Activated CD8-positive, alpha-beta memory T cell treated with anti-CD3 and anti-CD28 coated beads, Interleukin-2, amount 10 ng/mL, durations not matched to agents 7 days and 5 days (primary cell): ENCODE results near the gene TTBK2. TPM values are rescaled to one million over a fixed set of nuclear protein-coding genes. Genes with fewer than 3 reads are reported as not detected.
A peak's percentile ranks its signal among the peaks of the same experiment; 100 is the strongest.
"Not testable (repeated sequence)": the region's sequence is repeated elsewhere in the genome, so short reads cannot be mapped to it uniquely, and the experiment has no call there.

Experiments used
- ATAC-seq: fragments of 150-1000 bp; cut with Tn5 transposase; one replicate; pipeline ENCODE4 v1.10.0; 2021; ENCODE audit warnings: moderate library complexity
- CTCF ChIA-PET: fragments of 350-600 bp; sonication (Branson Sonifier 250); formaldehyde crosslinking; loops from one replicate; lab custom pipeline; 2021; ENCODE audit warnings: antibody characterized with exemption; lab: Charles Lee
- DNase-seq: peaks from one replicate; pipeline ENCODE4 v3.0.0-alpha.2; 2020
- H3K27ac Mint-ChIP-seq: one replicate; pipeline ENCODE4 v1.8.0; 2021; ENCODE audit warnings: mild to moderate bottlenecking, mixed read lengths
- H3K27me3 Mint-ChIP-seq: one replicate; pipeline ENCODE4 v1.8.0; 2021; ENCODE audit warnings: mixed read lengths
- H3K36me3 Mint-ChIP-seq: one replicate; pipeline ENCODE4 v1.8.0; 2021; ENCODE audit warnings: mild to moderate bottlenecking, mixed read lengths
- H3K4me1 Mint-ChIP-seq: one replicate; pipeline ENCODE4 v1.8.0; 2021; ENCODE audit warnings: mixed read lengths
- H3K4me3 Mint-ChIP-seq: one replicate; pipeline ENCODE4 v1.8.0; 2021; ENCODE audit warnings: mild to moderate bottlenecking, moderate library complexity, mixed read lengths
- H3K9me3 Mint-ChIP-seq: one replicate; pipeline ENCODE4 v1.8.0; 2022; ENCODE audit warnings: low read depth, mixed read lengths
- total RNA-seq, 2 experiments: library from RNA; stranded (reverse); gene quantifications; one replicate each; pipeline ENCODE4 v1.2.3, GENCODE V29; 2021

TTBK2 gene
- 10 to 100 TPM; 12.9 to 20.0 TPM for total RNA-seq

DNA sequence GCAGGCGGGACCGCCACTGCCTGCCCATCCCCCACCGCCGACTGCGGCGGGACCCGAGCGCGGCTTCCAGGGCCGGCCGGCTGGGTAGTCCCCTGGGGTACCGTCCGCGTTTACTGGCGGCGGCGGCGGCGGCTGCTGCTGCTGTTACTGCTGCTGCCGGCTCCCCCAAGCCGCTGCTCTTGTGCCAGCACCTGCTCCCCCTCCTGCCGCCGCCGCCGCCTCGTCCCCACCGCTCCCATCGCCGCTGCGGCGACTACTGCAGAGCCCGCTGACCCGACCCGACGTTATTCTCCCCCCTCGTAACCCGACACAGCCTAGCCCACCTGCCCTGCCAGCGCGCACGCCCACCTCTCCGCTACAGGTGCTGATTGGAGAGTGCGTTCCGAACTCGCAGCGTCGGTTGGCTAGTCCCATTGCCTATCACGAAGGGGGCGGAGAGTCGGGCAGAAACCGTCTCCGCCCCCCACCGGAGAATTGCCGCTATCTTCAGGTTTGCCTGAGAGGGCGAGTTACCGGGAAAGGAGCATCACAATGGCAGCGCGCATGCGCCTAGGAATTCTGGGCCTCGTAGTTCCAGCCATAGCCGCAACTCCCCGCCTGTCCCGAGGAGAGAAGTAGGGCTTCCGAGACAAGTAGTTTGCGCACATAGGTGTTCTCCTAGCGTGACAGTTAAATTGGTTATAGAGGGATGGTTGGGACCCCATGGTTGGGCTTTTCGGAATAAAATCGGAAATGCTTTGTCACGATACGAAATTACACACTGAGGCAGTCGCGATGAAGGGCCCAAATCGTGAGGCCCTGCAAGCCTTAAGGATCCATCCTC is at the start of gene TTBK2:
Gene TTBK2, minus strand, starts transcription at position 260 of the 823 bp plus-strand sequence. CDS start 42,161 bp downstream, outside the sequence.
- DNase-seq (peak; percentile 98), ATAC-seq (peak; percentile 97)
- H3K4me1 Mint-ChIP-seq: peaks cover 38% of the 10 kb centered on the region
- H3K27ac Mint-ChIP-seq: peak within 1 kb of the TSS; percentile 89
- H3K4me3 Mint-ChIP-seq: peak within 1 kb of the TSS; percentile 95
- H3K27me3 Mint-ChIP-seq: no peaks in the 10 kb centered on the region
- H3K9me3 Mint-ChIP-seq: no peaks in the 10 kb centered on the region
- CTCF ChIA-PET: interaction anchor here (1.2 to 1.9 kb wide), 2 partner anchors 217 to 313 kb away, joined by 4 to 12 read pairs; no protein-coding TSS in a partner anchor
- H3K36me3 Mint-ChIP-seq: peaks cover 3% of the 10 kb centered on the region

DNA sequence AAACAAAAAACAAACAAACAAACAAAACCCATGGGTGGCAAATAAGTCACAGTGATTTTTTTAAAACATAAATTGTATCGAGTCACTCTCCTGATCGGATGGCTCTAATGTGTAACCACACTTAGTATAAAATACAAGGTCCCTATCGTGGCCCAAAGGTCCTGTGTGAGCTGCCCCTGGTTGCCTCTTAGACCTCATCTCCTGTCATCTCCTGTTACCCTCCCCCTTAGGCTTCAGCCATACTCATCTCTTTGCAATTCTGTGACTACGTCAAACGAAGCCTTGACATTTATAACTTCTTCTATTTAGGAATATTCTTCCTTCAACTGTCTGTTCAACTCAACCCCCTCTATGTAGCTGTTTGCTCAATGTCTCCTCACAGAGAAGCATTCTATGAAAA is 43.9 kb upstream of the TTBK2 start:
- Mint-ChIP-seq H3K4me1 (no peaks in the 10 kb centered on the region), H3K9me3 (no peaks in the 10 kb centered on the region), H3K4me3 (no peak overlapping the region), H3K36me3 (peaks cover 38% of the 10 kb centered on the region), H3K27me3 (no peaks in the 10 kb centered on the region), H3K27ac (no peak overlapping the region)
- ATAC-seq (no peak), DNase-seq (no peak)
- CTCF ChIA-PET: no interaction called here

DNA sequence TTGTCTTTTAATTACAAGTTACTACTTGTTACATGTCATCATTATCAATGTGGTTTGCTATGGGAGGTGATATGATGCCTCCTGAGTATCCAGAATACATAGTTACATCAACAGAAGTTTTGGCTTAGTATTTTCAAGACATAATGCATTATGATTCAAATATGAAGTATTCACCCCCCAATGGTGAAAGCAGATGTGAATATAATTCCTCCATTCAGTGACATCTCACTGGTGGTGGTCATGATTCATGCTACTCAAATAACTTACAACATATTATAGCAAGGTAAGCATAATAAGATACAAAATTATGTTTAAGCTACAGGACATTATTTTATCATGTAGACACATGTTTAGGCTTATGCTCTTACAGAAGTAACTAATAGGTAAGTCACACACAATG is 34.9 kb upstream of the TTBK2 start:
- H3K9me3 Mint-ChIP-seq: no peaks in the 10 kb centered on the region
- ATAC-seq: no peak
- H3K4me3 Mint-ChIP-seq: no peak overlapping the region
- H3K27ac Mint-ChIP-seq: no peak overlapping the region
- DNase-seq: no peak
- H3K4me1 Mint-ChIP-seq: no peaks in the 10 kb centered on the region
- H3K36me3 Mint-ChIP-seq: peaks cover 61% of the 10 kb centered on the region
- CTCF ChIA-PET: no interaction called here
- H3K27me3 Mint-ChIP-seq: no peaks in the 10 kb centered on the region

DNA sequence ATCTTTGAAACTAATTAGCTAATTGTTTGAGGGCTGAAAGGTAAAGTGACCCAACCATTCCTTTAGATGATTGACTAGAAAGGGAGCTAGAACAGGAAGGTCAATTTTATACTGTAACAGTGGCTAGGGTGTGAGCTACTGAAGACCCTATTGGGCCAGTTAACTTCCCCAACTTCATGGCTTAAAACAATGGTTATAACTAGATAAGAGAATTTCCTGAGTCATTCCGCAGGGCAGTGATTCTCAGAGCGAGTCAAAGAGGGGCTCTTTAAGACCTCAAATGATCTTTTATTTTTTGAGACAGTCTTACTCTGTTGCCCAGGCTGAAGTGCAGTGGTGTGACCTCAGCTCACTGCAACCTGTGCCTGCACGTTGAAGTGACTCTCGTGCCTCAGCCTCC is 33.7 kb upstream of the TTBK2 start:
- peaks cover 58% of the 10 kb centered on the region for H3K36me3 Mint-ChIP-seq
- H3K27ac Mint-ChIP-seq: no peak overlapping the region
- no peak overlapping the region for H3K4me3 Mint-ChIP-seq
- no peaks in the 10 kb centered on the region for H3K9me3 Mint-ChIP-seq
- no peak for ATAC-seq
- H3K27me3 Mint-ChIP-seq: no peaks in the 10 kb centered on the region
- no peaks in the 10 kb centered on the region for H3K4me1 Mint-ChIP-seq
- CTCF ChIA-PET: no interaction called here
- no peak for DNase-seq

DNA sequence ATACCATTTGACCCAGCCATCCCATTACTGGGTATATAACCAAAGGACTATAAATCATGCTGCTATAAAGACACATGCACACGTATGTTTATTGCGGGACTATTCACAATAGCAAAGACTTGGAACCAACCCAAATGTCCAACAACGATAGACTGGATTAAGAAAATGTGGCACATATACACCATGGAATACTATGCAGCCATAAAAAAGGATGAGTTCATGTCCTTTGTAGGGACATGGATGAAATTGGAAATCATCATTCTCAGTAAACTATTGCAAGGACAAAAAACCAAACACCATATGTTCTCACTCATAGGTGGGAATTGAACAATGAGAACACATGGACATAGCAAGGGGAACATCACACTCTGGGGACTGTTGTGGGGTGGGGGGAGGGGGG is 28.3 kb upstream of the TTBK2 start:
- H3K4me1 Mint-ChIP-seq, H3K9me3 Mint-ChIP-seq, H3K27me3 Mint-ChIP-seq, H3K27ac Mint-ChIP-seq, DNase-seq, CTCF ChIA-PET, H3K4me3 Mint-ChIP-seq, ATAC-seq: not testable (repeated sequence)
- peaks cover 58% of the 10 kb centered on the region for H3K36me3 Mint-ChIP-seq

DNA sequence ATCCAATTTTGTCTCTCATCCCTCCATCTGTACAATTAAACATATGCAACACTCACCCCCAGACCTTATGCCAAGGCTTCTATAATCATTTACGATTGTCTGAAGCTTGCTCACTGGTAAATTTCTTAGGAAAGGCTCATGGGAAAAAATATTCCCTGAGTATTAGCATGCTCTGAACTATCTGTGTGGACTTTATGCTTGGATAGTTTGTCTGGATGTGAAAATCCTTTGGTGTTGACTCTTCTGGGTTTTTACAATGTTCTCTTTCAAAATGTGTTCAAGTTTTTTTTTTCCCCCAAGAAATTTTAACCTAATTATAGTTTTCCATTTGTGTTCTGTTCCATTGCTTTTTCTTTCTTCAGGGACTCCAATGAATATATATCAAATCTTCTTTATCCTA is 19.9 kb upstream of the TTBK2 start:
- ATAC-seq (no peak), DNase-seq (no peak)
- no peaks in the 10 kb centered on the region for H3K9me3 Mint-ChIP-seq
- H3K36me3 Mint-ChIP-seq: peaks cover 13% of the 10 kb centered on the region
- H3K27me3 Mint-ChIP-seq: no peaks in the 10 kb centered on the region
- no peak overlapping the region for H3K4me3 Mint-ChIP-seq
- CTCF ChIA-PET: interaction anchor here (0.7 to 0.9 kb wide), 2 partner anchors 14 to 42 kb away, joined by 3 to 4 read pairs; no protein-coding TSS in a partner anchor
- H3K4me1 Mint-ChIP-seq: no peaks in the 10 kb centered on the region
- H3K27ac Mint-ChIP-seq: no peak overlapping the region

DNA sequence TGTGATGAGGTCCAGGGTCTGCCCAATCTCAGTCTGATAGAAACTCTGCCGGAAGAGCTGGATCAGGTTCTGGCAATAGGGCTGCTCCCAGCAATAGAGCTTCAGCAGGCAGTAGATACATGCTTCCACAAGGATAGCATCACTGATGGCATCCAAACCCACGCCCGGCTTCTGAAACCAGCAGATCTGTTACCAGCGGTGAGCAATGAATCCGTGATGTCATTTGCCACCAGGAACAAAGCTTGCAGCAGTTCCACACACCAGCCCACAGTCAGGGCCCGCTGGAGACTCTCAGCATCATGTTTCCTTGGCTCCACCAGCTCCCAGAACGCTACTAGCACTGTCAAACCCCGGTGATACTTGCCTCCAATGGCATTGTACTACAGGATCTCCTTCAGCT is 19.3 kb upstream of the TTBK2 start:
- ATAC-seq (no peak), DNase-seq (no peak)
- Mint-ChIP-seq H3K9me3 (no peaks in the 10 kb centered on the region), H3K4me1 (no peaks in the 10 kb centered on the region), H3K36me3 (peaks cover 7% of the 10 kb centered on the region), H3K27ac (no peak overlapping the region), H3K27me3 (no peaks in the 10 kb centered on the region), H3K4me3 (no peak overlapping the region)
- CTCF ChIA-PET: interaction anchor here (0.9 kb wide), 1 partner anchor 13 kb away, joined by 4 read pairs; no protein-coding TSS in a partner anchor

DNA sequence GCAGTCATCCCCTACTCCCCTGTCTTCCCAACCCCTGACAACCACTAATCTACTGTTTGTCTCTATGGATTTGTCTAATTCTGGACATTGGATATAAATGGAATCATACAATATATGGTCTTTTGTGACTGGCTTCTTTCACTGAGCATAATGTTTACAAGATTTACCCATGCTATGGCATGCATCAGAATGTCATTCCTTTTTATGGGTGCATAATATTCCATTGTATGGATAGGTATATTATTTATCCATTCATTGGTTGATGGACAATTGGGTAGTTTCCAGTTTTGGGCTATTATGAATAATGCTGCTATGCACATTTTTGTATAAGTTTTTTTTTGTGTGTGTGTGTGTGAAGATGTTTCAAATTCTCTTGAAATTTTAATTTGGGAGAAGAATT is 16.6 kb upstream of the TTBK2 start:
- no peak overlapping the region for H3K4me3 Mint-ChIP-seq

DNA sequence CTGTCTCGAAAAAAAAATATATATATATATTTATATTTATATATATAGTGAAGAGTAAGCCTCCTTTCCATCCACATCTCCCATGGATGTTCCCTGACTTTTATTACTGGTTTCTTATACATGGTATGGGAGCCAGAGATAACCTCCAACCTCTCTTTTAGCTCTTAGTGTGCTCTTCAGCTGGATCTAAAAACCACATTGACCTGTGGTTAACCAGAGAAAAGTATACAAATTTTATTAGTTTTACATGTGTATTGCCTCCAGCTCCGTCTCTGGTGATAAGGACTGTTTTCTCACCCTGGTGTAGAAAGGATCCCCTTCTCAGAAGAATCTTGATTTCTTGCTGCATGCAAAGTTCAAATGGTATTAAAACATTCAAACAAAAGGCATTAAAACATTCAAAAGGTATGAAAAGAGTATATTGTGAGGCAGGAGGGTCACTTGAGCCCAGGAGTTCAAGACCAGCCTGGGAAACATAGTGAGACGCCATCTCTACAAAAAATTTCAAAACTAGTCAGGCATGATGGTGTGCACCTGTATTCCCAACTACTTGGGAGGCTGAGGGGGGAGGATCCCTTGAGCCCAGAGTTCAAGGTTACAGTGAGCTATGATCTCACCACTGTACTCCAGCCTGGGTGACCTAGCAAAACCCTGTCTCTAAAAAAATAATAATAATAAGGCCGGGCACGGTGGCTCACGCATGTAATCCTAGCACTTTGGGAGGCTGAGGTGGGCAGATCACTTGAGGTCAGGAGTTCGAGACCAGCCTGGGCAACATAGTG is 13.5 kb upstream of the TTBK2 start:
- Mint-ChIP-seq H3K27ac (no peak overlapping the region), H3K27me3 (peaks cover 2% of the 10 kb centered on the region), H3K4me3 (no peak overlapping the region), H3K9me3 (no peaks in the 10 kb centered on the region), H3K36me3 (no peaks in the 10 kb centered on the region), H3K4me1 (no peaks in the 10 kb centered on the region)
- ATAC-seq (no peak), DNase-seq (no peak)
- CTCF ChIA-PET: interaction anchor here (0.8 kb wide), 1 partner anchor 8 kb away, joined by 3 read pairs; no protein-coding TSS in a partner anchor

More for the DNA sequence above, 16.6 kb upstream of the TTBK2 start:
- H3K9me3 Mint-ChIP-seq: no peaks in the 10 kb centered on the region
- H3K27me3 Mint-ChIP-seq: no peaks in the 10 kb centered on the region
- CTCF ChIA-PET: interaction anchor here (1.3 kb wide), 1 partner anchor 11 kb away, joined by 3 read pairs; no protein-coding TSS in a partner anchor
- DNase-seq (no peak), ATAC-seq (no peak)
- H3K27ac Mint-ChIP-seq: no peak overlapping the region
- H3K4me1 Mint-ChIP-seq: no peaks in the 10 kb centered on the region
- no peaks in the 10 kb centered on the region for H3K36me3 Mint-ChIP-seq

DNA sequence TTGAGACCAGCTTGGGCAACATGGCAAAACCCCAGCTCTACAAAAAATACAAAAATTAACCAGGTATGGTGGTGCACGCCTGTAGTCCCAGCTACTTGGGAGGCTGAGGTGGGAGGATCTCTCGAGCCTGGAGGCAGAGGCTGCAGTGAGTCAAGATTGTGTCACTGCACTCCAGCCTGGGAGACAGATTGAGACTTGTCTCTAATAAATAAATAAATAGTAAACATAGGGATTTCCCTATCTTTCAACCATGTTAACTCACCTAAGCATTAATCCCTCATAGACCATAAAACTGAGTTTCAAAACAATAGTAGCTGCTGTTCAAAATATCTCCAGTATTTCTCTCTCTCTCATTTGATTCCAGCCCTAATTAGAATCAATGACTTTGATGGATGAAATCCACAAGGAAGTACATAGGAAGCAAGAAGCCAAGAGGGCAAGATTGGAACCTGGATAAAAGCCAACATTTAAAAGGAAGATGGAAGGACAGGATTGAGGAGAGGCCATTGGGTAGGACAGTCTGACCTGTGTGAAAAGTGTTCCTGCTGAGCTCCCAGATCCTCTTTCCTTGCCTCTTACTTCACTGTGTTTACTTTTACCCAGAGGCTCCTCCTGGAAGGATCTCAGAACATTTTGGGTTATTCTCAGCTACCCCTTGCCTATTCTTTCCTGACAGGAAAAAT is 12.4 kb upstream of the TTBK2 start:
- ATAC-seq (no peak), DNase-seq (no peak)
- no peaks in the 10 kb centered on the region for H3K4me1 Mint-ChIP-seq
- CTCF ChIA-PET: no interaction called here
- no peaks in the 10 kb centered on the region for H3K9me3 Mint-ChIP-seq
- H3K4me3 Mint-ChIP-seq: no peak overlapping the region
- peaks cover 2% of the 10 kb centered on the region for H3K27me3 Mint-ChIP-seq
- no peaks in the 10 kb centered on the region for H3K36me3 Mint-ChIP-seq
- H3K27ac Mint-ChIP-seq: no peak overlapping the region

DNA sequence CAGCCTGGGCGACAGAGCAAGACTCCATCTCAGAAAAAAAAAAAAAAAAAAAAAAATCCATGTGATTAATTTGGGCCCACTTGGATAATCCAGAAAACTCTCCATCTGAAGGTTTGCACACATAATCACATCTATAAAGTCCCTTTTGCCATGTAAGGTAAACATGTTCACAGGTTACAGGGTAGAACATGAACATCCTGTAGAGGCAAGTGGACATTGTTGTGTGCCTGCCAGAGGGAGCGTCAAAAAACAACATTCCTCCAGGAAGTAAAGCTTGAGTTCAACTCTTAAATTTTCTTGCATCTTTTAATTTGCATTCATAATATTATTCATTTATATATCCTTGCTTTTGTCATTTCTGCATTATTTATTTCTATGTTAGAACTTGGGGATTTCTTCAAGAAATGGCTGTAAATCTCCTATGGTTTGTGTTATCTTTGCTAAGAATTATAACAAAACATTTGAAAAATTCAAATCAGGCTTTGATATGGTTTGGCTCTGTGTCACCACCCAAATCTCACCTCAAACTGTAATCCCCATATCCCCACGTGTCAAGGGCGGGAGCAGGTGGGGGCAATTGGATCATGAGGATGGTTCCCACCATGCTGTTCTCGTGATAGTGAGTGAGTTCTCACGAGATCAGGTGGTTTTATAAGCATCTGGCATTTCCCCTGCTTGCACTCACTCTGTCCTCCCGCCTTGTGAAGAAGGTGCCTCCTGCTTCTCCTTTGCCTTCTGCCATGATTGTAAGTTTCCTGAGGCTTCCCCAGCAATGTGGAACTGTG is 11.3 kb upstream of the TTBK2 start:
- H3K9me3 Mint-ChIP-seq: no peaks in the 10 kb centered on the region
- ATAC-seq (no peak), DNase-seq (no peak)
- peaks cover 2% of the 10 kb centered on the region for H3K27me3 Mint-ChIP-seq
- no peak overlapping the region for H3K27ac Mint-ChIP-seq
- no peaks in the 10 kb centered on the region for H3K4me1 Mint-ChIP-seq
- CTCF ChIA-PET: no interaction called here
- no peaks in the 10 kb centered on the region for H3K36me3 Mint-ChIP-seq
- H3K4me3 Mint-ChIP-seq: no peak overlapping the region

DNA sequence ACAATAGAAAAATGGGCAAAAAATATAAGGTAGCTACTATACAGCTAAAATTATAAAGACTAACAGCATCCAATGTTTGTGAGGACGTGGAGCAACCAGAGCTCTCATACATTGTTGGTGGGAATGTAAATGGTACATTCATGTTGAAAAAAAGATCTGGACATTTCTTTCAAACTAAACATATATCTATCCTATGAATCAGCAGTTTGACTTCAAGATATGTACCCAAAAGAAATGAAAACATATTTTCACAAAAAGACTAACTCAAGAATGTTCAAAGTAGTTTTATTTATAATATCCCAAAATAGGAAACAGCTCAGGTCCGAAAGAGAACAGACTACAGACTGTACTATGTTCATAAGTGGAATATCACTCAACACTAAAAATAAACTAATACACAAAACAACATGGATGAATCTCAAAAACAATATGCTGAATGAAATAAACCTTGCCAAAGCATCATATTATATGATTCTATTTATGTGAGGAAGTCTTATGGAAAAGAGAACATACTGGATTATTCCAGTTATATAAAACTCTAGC is 8.8 kb upstream of the TTBK2 start:
- Mint-ChIP-seq H3K36me3 (no peaks in the 10 kb centered on the region), H3K27me3 (peaks cover 2% of the 10 kb centered on the region), H3K4me3 (no peak overlapping the region), H3K9me3 (no peaks in the 10 kb centered on the region), H3K4me1 (peaks cover 2% of the 10 kb centered on the region), H3K27ac (no peak overlapping the region)
- ATAC-seq (no peak), DNase-seq (no peak)
- CTCF ChIA-PET: interaction anchor here (0.7 to 0.9 kb wide), 2 partner anchors 229 to 356 kb away, joined by 3 to 5 read pairs; no protein-coding TSS in a partner anchor
